A673 (cell line): Measurements from ENCODE around the gene S100A3. TPM values are rescaled to one million over a fixed set of nuclear protein-coding genes. Genes with fewer than 3 reads are reported as not detected.

Experiments used
- BruUV-seq: library from RNA; stranded (reverse); fragments of 400-500 nt; replicated peaks from 2 replicates; lab custom pipeline; 2021; lab: Mats Ljungman, UMichigan
- CTCF ChIA-PET: fragments of 300-600 bp; sonication (Branson Sonifier 250); formaldehyde crosslinking; loops from one replicate; lab custom pipeline; 2022; ENCODE audit warnings: antibody characterized with exemption; lab: Charles Lee
- POLR2A ChIA-PET: fragments of 300-600 bp; sonication (Branson Sonifier 250); formaldehyde crosslinking; loops from one replicate; lab custom pipeline; 2022; ENCODE audit warnings: antibody characterized with exemption; ENCODE audit not compliant: low non-redundant PET; lab: Charles Lee
- DNase-seq: peaks from one replicate; pipeline ENCODE4 v3.0.0-alpha.2; 2015; ENCODE audit warnings: low spot score
- H3K27ac ChIP-seq: fragments of 200-600 bp; sonication (generic); 2 replicates; pipeline ENCODE4 v1.5.1; 2016; ENCODE audit warnings: mixed run types, low read depth, mild to moderate bottlenecking, mixed read lengths, antibody characterized with exemption, low read length; ENCODE audit not compliant: poor library complexity, severe bottlenecking
- H3K27me3 ChIP-seq: fragments of 200-600 bp; sonication (generic); replicated peaks from 2 replicates; pipeline ENCODE4 v1.6.1; 2017; ENCODE audit warnings: mixed run types, low read depth, mild to moderate bottlenecking, mixed read lengths, antibody characterized with exemption, low read length; ENCODE audit not compliant: insufficient read depth, poor library complexity
- H3K36me3 ChIP-seq: fragments of 200-600 bp; sonication (generic); 2 replicates; pipeline ENCODE4 v1.6.1; 2016; ENCODE audit warnings: mixed run types, mild to moderate bottlenecking, mixed read lengths, antibody characterized with exemption, low read length; ENCODE audit not compliant: insufficient read depth, poor library complexity, severe bottlenecking
- H3K4me1 ChIP-seq: fragments of 200-600 bp; sonication (generic); 2 replicates; pipeline ENCODE4 v1.6.1; 2017; ENCODE audit warnings: mixed run types, mild to moderate bottlenecking, mixed read lengths, antibody characterized with exemption, low read length; ENCODE audit not compliant: insufficient read depth, poor library complexity, severe bottlenecking
- H3K4me3 ChIP-seq: fragments of 200-600 bp; sonication (generic); 2 replicates; pipeline ENCODE4 v1.5.1; 2016; ENCODE audit warnings: low read depth, mixed run types, mild to moderate bottlenecking, mixed read lengths, low read length; ENCODE audit not compliant: poor library complexity, severe bottlenecking
- H3K9me3 ChIP-seq: fragments of 200-600 bp; sonication (generic); 2 replicates; pipeline ENCODE4 v1.6.1; 2016; ENCODE audit warnings: mixed run types, low read depth, mild to moderate bottlenecking, mixed read lengths, antibody characterized with exemption, low read length; ENCODE audit not compliant: poor library complexity, severe bottlenecking
- EZH2 ChIP-seq: fragments of 200-600 bp; sonication (generic); IDR thresholded peaks from 2 replicates; pipeline ENCODE4 v1.6.1; 2017; ENCODE audit warnings: borderline replicate concordance, low read depth, mild to moderate bottlenecking, mixed read lengths, antibody characterized with exemption, low read length; ENCODE audit not compliant: poor library complexity, severe bottlenecking
- intact Hi-C: fragments of 100-400 bp; cut with micrococcal nuclease; formaldehyde crosslinking; loops from one replicate; pipeline ENCODE4 v1.10.0; 2022; ENCODE audit not compliant: unreplicated experiment
- total RNA-seq: library from RNA; stranded (reverse); gene quantifications from 2 replicates; pipeline ENCODE4 v1.2.3, GENCODE V29; 2021
- TF ChIP-seq, protein P1 (sequence below): fragments of 300-800, 200-600 bp; sonication (generic); conservative IDR thresholded peaks from 2 replicates; pipeline ENCODE4 v1.5.1; 2017; ENCODE audit warnings: low read depth, mild to moderate bottlenecking, antibody characterized with exemption, low read length, moderate library complexity, mixed read lengths

S100A3 gene
- total RNA-seq, 1 experiment from 2014 or later: 0.99 TPM

- ChIA-PET CTCF (interaction anchor here (0.7 to 1.9 kb wide), 6 partner anchors 10 to 107 kb away, joined by 3 to 7 read pairs (median 4); no protein-coding TSS in a partner anchor), POLR2A (no interaction called here)
Measured at GRCh38 chr1:153510984-153511410, 38.1 kb downstream of the S100A3 start.

GRCh38 chr1:153509729-153510354, 39.2 kb downstream of the S100A3 start:
- H3K4me1 ChIP-seq: no peaks in the 10 kb centered on the region
- H3K9me3 ChIP-seq: no peaks in the 10 kb centered on the region
- POLR2A ChIA-PET: no interaction called here
- TF ChIP-seq, protein P1, sequence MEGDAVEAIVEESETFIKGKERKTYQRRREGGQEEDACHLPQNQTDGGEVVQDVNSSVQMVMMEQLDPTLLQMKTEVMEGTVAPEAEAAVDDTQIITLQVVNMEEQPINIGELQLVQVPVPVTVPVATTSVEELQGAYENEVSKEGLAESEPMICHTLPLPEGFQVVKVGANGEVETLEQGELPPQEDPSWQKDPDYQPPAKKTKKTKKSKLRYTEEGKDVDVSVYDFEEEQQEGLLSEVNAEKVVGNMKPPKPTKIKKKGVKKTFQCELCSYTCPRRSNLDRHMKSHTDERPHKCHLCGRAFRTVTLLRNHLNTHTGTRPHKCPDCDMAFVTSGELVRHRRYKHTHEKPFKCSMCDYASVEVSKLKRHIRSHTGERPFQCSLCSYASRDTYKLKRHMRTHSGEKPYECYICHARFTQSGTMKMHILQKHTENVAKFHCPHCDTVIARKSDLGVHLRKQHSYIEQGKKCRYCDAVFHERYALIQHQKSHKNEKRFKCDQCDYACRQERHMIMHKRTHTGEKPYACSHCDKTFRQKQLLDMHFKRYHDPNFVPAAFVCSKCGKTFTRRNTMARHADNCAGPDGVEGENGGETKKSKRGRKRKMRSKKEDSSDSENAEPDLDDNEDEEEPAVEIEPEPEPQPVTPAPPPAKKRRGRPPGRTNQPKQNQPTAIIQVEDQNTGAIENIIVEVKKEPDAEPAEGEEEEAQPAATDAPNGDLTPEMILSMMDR: peak; percentile 80
- TF ChIP-seq EZH2: no peak
- no peak overlapping the region for H3K4me3 ChIP-seq
- intact Hi-C loops: loop anchor here (2.0 to 10.0 kb wide), 5 partner anchors 59 to 475 kb away; partner anchors contain the start of genes ILF2, RAB13, S100A14 and SLC27A3
- no peak overlapping the region for H3K27ac ChIP-seq
- CTCF ChIA-PET: interaction anchor here (1.4 kb wide), 1 partner anchor 108 kb away, joined by 7 read pairs; no protein-coding TSS in a partner anchor
- no peaks in the 10 kb centered on the region for H3K36me3 ChIP-seq
- peak; percentile 76 for DNase-seq
- no peaks in the 10 kb centered on the region for H3K27me3 ChIP-seq
- no TSS peak for BruUV-seq

More at GRCh38 chr1:153510984-153511410, 38.1 kb downstream of the S100A3 start:
- intact Hi-C loops: loop anchor here (1.0 to 10.0 kb wide), 6 partner anchors 58 to 474 kb away; partner anchors contain the start of genes ILF2, RAB13, S100A14 and SLC27A3
- Histone ChIP-seq H3K9me3 (no peaks in the 10 kb centered on the region), H3K4me3 (no peak overlapping the region), H3K27ac (no peak overlapping the region), H3K36me3 (no peaks in the 10 kb centered on the region), H3K4me1 (no peaks in the 10 kb centered on the region), H3K27me3 (no peaks in the 10 kb centered on the region)
- peak; percentile 81 for DNase-seq
- BruUV-seq: no TSS peak
- TF ChIP-seq, protein P1: peak; percentile 95
- TF ChIP-seq EZH2: no peak

- Histone ChIP-seq H3K27ac (no peak overlapping the region), H3K27me3 (no peaks in the 10 kb centered on the region), H3K36me3 (no peaks in the 10 kb centered on the region), H3K4me3 (no peak overlapping the region), H3K9me3 (no peaks in the 10 kb centered on the region), H3K4me1 (no peaks in the 10 kb centered on the region)
- DNase-seq: no peak
- TF ChIP-seq EZH2: no peak
- TF ChIP-seq, protein P1: no peak
- intact Hi-C loops: no loop called here
- ChIA-PET POLR2A (no interaction called here), CTCF (no interaction called here)
- BruUV-seq: no TSS peak
Measured at GRCh38 chr1:153509036-153509435, 40.0 kb downstream of the S100A3 start.
